ENCODE data around the gene SLC38A10.

SLC38A10 gene

GRCh38 chr17:81295676-81296381, 722 bp upstream of the SLC38A10 start:
- DNase-seq, result no peak

GRCh38 chr17:81294512-81295030, 536 bp downstream of the SLC38A10 start:
- DNase-seq, result no peak

GRCh38 chr17:81292450-81292849, 2.7 kb downstream of the SLC38A10 start:
- DNase-seq, result no peak

DNA sequence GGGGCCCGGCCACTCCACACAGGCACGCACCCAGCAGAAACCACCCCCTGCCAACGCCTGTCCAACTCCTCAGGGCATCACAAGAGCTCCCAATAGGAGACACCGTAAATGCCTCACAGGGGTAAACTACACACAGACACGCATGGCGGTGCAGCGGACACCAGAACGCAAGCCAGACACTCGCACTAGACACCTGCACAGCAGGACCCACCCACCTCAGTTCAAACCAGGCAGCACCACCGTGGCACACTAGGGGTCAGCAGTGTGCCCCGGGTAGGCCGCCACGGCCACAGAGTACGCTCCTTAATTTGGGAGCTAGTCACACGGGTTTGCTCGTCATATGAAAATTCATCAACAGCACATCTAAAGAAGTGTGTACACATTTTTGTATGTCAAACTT, 3.4 kb downstream of the SLC38A10 start:
- no peak for DNase-seq

GRCh38 chr17:81290230-81290629, 4.9 kb downstream of the SLC38A10 start:
- no peak for DNase-seq

DNA sequence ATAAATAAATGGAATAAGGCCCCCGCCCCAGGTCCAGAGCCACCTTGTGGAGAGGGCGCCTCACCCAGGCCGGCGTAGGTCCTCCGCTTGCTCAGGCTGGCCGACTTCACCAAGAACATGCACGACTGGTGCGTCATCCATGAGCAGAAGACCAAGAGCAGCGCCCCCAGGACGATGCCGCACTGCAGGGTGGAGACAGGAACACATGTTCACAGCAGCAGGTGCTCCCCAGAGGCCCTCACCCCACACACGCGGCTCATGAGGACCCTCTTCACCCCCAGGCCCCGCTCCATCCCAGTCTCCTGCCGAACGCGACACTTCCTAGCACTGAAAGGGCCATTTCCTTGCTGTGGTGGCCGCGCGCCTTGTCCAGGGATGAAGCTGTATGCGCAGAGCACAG, 5.5 kb downstream of the SLC38A10 start:
- no peak for DNase-seq

DNA sequence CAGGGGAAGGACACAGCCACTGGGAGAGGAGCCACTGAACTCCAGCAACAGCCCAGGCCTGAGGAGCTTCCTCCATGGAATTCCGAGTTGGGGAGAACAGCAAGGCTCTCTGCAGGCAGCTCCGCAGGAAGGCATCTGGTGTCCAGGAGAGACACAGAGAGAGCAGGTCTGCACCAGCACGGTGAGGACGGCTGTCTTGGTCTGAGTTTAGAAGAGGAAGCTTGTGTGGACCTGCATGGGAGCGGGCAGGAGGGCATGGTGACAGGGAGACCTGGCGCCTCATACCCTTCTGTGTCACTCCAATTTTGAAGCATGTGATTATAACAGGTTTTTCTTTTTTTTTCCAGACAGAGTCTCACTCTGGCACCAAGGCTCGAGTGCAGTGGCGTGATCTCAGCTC, 6.4 kb downstream of the SLC38A10 start:
- no peak for DNase-seq

- no peak for DNase-seq
Measured at GRCh38 chr17:81287741-81288430, 7.2 kb downstream of the SLC38A10 start.

DNA sequence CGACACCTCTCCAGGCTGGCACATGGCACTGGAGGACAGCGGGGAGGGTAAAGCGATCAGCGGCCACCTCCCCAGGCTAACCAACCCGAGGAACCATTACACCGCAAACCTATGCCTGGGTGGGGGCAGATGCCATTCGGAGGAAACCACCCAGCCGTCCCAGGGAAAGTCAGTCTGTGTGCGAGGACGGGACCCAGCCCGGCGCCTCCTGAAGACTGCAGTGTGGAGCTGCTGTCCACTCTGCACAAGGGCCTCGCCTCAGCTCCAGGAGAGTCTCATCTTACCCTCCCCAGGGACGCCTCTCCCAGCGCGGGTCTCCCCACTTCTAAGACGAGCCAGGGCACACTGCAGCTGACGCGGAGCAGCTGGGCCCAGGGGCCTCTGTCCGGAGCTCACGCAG, 8.0 kb downstream of the SLC38A10 start:
- DNase-seq, result no peak

DNA sequence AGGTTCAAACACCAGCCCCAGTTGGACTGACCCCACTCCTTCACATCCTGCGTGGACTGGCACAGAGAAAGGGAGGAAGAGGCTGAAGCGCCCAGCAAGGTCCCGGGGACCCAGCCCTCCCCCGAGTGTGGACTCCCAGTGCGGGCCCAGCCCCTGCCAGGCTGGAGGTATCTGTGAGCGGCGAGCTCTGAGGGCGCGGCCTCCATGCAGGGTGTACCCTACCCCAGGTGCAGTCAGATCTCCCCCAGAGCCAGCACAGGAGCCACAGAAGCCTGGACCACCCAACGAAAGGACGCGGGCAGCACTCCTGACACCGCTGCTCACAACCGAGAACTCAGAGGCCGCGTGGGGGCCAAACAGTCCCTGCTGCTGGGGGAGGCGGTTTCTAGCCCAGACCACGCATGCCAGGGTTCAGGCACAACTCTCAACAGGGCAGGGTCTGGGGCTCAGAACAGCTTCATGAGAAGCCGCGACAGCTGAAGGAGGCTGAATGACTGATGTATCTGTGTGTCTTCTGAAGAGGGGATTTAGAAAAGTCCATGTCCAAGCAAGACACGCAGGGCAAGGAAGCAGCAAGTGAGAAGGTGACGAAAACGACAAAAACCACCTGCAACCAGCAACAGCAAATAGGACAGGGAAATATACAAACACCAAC, 8.5 kb downstream of the SLC38A10 start:
- DNase-seq, result no peak

DNA sequence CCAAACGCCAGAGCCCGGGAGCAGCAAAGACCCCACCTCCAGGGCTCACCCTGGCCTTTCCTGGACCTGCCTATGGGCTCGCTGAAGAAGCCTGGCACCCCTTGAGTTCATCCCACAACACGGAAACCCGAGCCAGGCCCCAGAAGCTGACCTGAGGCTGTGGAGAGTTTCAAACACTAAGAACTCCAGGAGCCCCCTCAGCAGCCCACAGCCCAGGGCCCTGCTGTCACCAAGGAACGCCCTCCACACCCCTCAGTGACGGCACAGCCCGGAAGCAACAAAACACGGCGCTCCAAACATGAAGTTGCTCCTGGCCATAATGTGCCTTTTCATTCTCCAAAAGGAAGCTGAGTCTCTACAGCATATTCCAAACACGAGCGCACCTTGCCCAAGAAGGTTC, 9.2 kb downstream of the SLC38A10 start:
- no peak for DNase-seq

- no peak for DNase-seq
Measured at GRCh38 chr17:81285179-81285878, 9.8 kb downstream of the SLC38A10 start.

- no peak for DNase-seq
Measured at GRCh38 chr17:81282876-81283275, 12.2 kb downstream of the SLC38A10 start.

- DNase-seq, result no peak
Measured at GRCh38 chr17:81282141-81282540, 13.0 kb downstream of the SLC38A10 start.

DNA sequence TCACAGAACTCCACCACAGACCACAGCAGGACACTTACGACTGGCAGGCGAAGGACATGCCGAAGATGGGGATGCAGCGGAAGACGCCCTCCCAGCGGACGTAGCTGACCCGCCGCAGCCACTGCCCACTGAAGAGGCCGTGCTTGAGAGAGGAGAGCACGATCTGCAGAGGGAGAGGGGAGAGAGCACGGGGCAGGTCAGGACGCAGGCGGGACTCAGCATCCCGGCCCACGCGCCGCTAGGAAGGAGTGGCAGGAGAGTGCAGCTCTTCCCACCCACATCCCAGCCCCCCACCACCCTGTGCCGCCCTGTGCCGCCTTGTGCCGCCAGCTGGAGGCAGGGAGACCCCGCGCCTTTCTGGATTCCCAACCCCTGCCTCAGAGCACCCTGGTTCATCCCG, 14.5 kb downstream of the SLC38A10 start:
- no peak for DNase-seq

DNA sequence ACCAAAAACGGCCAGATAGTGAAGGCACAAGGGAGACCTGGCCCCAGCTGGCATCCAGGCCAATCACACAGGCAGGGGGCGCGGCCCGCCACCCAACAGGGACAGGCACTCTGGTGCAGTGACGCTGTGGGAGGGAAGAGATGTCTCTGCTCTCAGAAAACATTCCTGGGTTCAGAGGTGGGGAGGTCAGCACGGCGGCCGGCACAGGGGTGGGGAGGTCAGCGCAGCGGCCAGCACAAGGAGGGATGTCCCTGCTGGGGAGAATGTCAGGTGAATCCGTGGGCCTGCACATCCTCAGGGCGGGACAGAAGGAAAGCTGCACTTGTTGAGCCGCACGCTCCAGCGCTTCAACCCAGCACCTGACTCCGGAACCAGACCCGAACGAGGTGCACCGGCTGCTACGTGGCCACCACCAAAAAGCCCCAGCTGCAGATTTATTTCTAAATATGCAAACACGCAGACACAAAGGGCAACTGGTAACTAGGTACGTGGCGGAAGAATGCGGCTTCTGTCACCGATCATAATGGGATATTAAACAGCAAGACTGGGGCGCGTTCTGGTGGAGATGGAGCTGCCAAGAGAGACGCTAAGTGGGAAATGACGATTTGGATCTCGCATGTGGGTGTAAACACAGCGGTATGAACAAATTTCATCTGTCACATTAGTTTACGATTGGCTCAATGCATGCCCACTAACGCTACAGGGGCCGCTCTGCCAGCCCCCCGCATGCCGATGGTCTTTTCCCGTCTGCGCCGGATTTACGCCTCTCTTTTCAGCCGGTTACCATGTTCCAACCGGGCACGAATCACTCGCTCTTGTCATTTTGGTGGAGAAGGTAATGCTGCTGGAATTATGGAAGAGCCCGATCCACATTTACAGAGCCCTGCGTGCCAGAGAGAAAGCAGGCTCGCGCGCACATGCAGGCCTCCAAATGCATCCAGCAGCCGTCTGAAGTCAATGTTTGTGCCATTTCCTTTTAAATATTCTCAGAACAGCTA, 15.5 kb downstream of the SLC38A10 start:
- no peak for DNase-seq

- no peak for DNase-seq
Measured at GRCh38 chr17:81278831-81279230, 16.3 kb downstream of the SLC38A10 start.

- DNase-seq, result no peak
Measured at GRCh38 chr17:81277946-81278693, 17.0 kb downstream of the SLC38A10 start.

GRCh38 chr17:81277421-81277820, 17.7 kb downstream of the SLC38A10 start:
- no peak for DNase-seq

DNA sequence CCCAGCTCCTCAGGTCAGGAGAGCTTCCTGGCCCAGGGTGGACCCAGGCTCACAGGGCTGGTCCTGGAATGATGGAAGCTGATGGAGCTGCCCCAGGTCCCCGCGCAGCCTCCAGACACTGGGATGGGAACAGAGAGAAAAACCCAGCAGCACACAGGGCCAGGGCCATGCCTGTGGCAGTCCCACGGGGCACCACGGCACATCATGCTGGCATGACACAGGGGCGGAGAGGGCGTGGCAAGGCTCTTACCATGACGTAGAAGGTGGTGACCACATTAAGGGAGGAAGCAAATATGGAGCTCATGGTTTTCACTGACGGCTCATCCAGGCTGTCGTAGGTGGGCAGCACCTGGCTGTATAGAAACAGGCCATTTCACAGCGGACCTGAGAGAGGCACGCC, 18.3 kb downstream of the SLC38A10 start:
- no peak for DNase-seq

GRCh38 chr17:81274471-81274855, 20.6 kb downstream of the SLC38A10 start:
- no peak for DNase-seq

All from SIG-M5 (cell line).